ENCODE data around the gene RNF157. TPM values are rescaled to one million over a fixed set of nuclear protein-coding genes. Genes with fewer than 3 reads are reported as not detected.

The RNF157 gene
- total and polyA plus RNA-seq, 10 of the 15 experiments (the other 5 are each of a cell fraction or from before 2014, with no cell fraction given) = 1.4 to 15.9 (median 9.6) TPM

GRCh38 chr17:76136276-76137000, 103.9 kb downstream of the RNF157 start:
- ChIA-PET CTCF (no interaction called here), SMC1A (ENCODE audit: uncharacterized antibody, unreplicated experiment) (no interaction called here), RAD21 (ENCODE audit: unreplicated experiment) (interaction anchor here (1.0 kb wide), 1 partner anchor 10 kb away, joined by 3 read pairs; no protein-coding TSS in a partner anchor), POLR2A (interaction anchor here (1.6 kb wide), 1 partner anchor 47 kb away, joined by 4 read pairs; no protein-coding TSS in a partner anchor)
- peaks cover 5 to 11% of the 10 kb centered on the region in 2 experiments for H3K27me3 ChIP-seq (replicated peaks in 1 of 2; ENCODE audit: control insufficient read depth in 2 of 2, insufficient read depth in 2 of 2, low read length in 1 of 2)
- intact Hi-C loops (cut with micrococcal nuclease; ENCODE audit: unreplicated experiment) = no loop called here
- BruUV-seq (replicated peaks) = no TSS peak
- WGBS (ENCODE audit: insufficient coverage, insufficient replicate concordance, low lambda C conversion rate, missing lambda C conversion rate) = 57% methylated on average over 15 of the region's 16 CpGs
- no peak overlapping the region for H2AFZ ChIP-seq (ENCODE audit: control insufficient read depth, low read depth, low read length)
- DNase-seq (ENCODE audit: low read depth, low spot score) (no peak), ATAC-seq (no peak), FAIRE-seq (no peak)
- H3K27ac ChIP-seq (ENCODE audit: control insufficient read depth, insufficient read depth) = no peak overlapping the region
- H3K79me2 ChIP-seq (ENCODE audit: control insufficient read depth, insufficient read depth, low read length) = no peaks in the 10 kb centered on the region
- H3K36me3 ChIP-seq (ENCODE audit: control insufficient read depth in 2 of 2, insufficient read depth in 2 of 2, low read length in 1 of 2) = no peaks in the 10 kb centered on the region
- in situ Hi-C loops (cut with MboI) = no loop called here
- H3K4me2 ChIP-seq (ENCODE audit: control insufficient read depth, insufficient read depth) = no peak overlapping the region
- no peak overlapping the region for H3K9ac ChIP-seq (ENCODE audit: control insufficient read depth, insufficient read depth, low read length)
- no peak overlapping the region for H3K4me3 ChIP-seq
- peaks cover 13% of the 10 kb centered on the region for H3K4me1 ChIP-seq (ENCODE audit: control insufficient read depth, insufficient read depth, low read length)
- no peaks in the 10 kb centered on the region for H3K9me3 ChIP-seq (replicated peaks; ENCODE audit: control insufficient read depth, insufficient read depth, low read length)
- TF ChIP-seq ZSCAN29 (IDR thresholded peaks at IDR 0.05) (no peak), MXI1 (IDR thresholded peaks at IDR 0.05; ENCODE audit: low read depth, low read length) (no peak), NRF1 (conservative IDR thresholded peaks at IDR 0.05; ENCODE audit: low read depth, low read length) (no peak), EGR1 (IDR thresholded peaks at IDR 0.05; ENCODE audit: borderline replicate concordance in 1 of 2, low read depth in 2 of 2, low read length in 2 of 2) (no peak), CREB1 (IDR thresholded peaks at IDR 0.05; ENCODE audit: low read depth) (no peak), CBX5 (IDR thresholded peaks at IDR 0.05; ENCODE audit: low read depth) (no peak), RAD51 (IDR thresholded peaks at IDR 0.05) (no peak), E4F1 (IDR thresholded peaks at IDR 0.05; ENCODE audit: borderline replicate concordance, partially characterized antibody) (no peak), CUX1 (IDR thresholded peaks at IDR 0.05; ENCODE audit: insufficient replicate concordance, low read depth, low read length) (no peak), NFXL1 (IDR thresholded peaks at IDR 0.05; ENCODE audit: borderline replicate concordance) (no peak), ZBED1 (IDR thresholded peaks at IDR 0.05; ENCODE audit: borderline replicate concordance) (no peak), RB1 (IDR thresholded peaks at IDR 0.05; ENCODE audit: borderline replicate concordance) (no peak), ATF3 (IDR thresholded peaks at IDR 0.05; ENCODE audit: borderline replicate concordance, extremely low read depth, low read depth, low read length) (no peak), ZNF384 (IDR thresholded peaks at IDR 0.05; ENCODE audit: borderline replicate concordance, low read depth, low read length) (no peak), SREBF2 (IDR thresholded peaks at IDR 0.05; ENCODE audit: low read length) (no peak)
- no peaks in the 10 kb centered on the region for H4K20me1 ChIP-seq (ENCODE audit: control insufficient read depth, insufficient read depth)

All from GM12878 (cell line).